SK-N-DZ (cell line): ENCODE results near the gene TBC1D22A.

ENCODE experiments used
- DNase-seq: peaks from one replicate; pipeline ENCODE4 v3.0.0-alpha.2; 2015; ENCODE audit warnings: low spot score

The TBC1D22A gene

DNA sequence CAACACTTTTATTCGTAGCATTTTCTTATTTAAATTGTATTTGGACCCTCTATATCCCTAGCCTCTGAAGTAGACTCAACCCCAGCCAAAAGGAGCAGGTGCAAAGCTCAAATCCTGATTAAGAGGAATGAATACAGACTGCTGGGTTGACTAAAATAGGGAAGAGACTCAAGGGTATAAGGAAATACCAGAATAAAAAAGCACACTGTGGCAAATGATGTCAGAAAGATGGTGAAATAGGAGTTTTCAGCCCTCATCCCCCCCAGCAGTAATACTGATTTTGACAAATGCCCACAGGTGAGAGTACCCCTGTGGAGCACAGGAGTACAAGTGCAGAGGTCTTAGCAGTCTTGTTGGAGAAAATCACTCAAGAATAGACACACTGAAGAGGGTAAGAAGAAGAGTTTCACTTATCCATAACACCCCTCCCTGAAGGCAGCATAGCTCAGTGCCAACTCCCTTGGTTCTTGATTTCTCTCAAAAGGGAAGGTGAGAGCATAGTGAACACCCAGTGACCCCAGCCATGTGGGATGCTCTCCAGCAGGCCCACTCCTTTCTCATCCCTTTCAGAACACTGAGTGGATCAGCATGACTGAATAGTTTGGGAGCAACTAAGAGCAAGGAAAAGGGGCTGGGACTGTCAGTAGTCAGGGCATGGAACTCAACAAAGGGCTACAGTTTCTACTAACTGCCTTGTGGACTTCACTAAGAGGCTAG is 71.7 kb downstream of the TBC1D22A start:
- no peak for DNase-seq

DNA sequence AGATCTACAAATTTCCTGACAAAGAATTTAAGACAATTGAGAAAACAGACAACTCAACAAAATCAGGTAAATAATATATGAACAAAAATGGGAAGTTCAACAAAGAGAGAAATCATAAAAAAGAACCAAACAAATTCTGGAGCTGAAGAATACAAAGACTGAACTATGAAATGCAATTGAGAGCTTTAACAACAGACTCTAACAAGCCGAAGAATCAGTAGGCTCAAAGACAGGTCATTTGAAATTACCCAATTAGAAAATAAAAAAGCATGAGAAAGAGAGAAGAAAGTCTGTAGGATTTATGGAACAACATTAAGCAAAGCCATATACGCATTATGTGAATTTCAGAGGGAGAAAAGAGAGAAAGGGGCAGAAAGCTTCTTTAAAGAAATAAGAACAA is 72.8 kb downstream of the TBC1D22A start:
- DNase-seq = no peak

DNA sequence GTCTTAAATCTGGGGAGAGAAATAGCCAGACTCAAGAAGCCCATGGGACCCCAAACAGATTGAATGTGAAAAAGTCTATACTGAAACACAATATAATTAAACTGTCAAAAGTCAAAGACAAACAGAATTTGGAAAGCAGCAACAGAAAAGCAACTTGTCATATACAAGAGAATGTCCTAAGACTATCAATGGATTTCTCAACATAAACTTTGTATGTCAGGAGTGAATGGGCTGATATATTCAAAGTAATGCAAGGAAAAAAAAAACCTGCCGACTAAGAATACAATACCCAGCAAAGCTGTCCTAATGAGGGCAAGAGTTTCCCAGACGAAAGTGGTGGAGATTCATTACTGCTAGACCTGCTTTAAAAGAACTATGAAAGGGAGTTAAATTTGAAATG is 73.2 kb downstream of the TBC1D22A start:
- no peak for DNase-seq

DNA sequence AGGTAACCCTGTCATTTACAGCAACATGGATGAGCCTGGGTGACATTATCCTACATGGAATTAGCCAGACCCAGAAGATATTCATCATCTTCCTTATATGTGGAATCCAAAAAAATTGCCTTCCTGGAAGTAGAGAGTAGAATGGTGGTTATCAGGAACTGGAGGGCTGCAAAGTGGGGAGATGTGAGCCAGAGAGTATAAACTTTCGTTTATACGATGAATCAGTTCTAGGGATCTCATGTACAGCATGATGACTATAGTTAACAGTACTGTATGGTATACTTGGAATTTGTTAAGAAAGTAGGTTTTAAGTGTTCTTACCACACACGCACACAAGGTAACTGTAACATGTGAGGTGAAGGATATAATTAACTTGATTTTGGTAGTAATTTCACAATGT is 79.1 kb downstream of the TBC1D22A start:
- DNase-seq = no peak

DNA sequence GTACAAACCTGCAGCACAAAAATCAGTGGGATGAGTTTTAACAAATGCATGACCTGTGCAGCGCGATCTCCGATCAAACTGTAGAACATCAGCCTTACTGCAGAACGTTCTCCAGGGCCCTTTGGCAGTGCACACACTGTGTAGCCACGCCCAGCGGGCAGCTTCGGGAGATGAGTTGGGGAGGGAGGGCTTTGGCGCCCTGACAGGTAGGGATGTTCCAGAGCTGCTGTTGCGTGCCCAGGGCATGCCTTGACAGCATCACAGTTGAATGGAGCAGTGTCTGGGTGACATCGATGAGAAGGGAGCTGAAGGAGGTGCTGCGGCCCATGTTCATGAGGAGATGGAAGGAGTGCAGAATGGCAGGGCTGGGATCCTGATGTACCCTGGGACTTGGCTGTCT is 80.2 kb downstream of the TBC1D22A start:
- no peak for DNase-seq

- no peak for DNase-seq
Measured at GRCh38 chr22:46843821-46844255, 81.4 kb downstream of the TBC1D22A start.

DNA sequence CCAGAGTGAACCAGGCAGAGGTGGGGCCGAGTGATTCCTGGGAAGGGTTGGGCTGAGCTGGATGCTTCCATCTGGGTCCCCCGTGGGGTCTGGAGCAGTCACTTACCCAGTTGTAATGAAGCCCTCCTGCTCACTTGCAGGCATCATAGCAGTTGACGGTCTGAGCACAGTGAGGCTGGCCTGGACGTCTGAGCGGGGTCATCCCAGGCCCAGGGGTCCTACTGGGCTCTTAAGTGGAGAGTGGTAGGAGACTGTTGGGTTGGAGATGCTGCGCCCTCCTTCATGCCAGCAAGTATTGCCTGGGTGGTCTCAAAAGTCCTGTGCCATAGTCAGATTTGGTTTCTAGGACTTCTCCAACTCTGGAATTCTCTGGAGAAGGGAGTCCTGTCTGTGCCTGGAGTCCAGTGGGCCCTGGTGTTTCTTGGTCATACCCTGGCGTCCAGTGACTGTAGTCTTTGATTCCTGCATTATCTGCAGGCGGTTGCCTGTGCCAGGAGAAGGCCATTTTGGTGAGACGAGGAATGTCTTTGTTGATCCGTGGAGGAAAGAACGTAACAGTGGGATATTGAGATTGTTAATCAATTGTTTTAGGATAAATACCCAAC is 82.3 kb downstream of the TBC1D22A start:
- no peak for DNase-seq

GRCh38 chr22:46845296-46846149 is 83.1 kb downstream of the TBC1D22A start:
- DNase-seq = no peak

- DNase-seq = no peak
Measured at GRCh38 chr22:46846150-46846831, 83.8 kb downstream of the TBC1D22A start.

GRCh38 chr22:46846832-46847355 is 84.4 kb downstream of the TBC1D22A start:
- no peak for DNase-seq

DNA sequence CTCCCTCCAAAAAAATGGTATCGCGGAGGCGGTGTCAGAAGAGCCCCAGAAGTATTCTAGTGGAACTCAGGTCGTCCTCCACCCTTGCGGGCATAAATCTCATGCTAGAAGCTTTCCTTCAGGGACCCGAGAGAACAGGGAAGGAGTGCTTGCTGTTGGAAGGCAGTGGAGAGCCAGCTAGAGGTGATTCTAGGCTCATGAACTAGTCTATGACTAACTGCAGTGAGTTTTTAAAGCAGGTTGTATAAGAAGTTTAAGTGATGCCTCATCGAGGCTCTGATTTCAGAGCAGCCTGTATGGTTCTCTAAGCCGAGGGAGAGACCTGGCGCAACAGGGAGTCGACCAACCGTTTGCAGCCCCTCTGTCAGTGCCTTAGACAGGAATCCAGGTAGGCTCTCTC is 85.7 kb downstream of the TBC1D22A start:
- no peak for DNase-seq

DNA sequence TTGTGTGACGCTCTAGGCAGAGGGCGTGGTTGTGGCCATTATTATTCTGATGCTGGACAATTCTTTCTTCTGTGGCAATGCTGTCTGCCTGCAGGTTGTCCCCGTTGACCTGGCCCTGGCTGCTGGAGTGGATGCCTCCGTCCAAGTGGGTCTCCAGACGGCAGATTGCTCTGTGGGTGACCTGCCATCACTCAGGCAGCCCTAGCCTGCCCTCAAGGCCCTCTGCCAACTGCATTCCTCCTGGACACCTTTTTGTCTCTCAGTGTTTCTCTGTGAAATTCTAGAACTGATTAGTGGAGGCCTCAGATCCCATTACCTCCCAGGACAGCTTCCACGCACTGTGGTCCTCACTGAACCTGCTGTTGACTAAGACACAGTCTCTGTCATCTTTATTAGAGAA is 86.7 kb downstream of the TBC1D22A start:
- DNase-seq = no peak

DNA sequence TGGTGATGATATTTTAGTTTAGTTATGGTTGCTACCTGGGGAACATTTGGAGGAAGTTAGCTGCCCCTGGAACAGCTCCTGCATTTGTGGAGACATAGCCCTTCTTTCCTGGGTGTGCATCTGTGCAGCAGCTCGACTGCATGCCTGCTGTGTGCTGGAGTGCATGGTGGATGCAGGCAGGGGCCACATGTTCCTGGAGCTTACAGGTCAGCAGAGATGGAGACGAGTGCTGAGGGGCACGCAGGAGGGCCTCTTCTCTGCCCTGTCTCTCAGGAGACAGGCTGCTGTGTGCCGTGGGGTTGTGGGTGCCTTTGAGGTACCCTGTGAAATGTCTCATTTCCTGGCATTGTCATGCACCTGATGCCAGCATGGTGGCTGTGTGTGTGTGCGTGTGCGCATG is 87.5 kb downstream of the TBC1D22A start:
- no peak for DNase-seq

DNA sequence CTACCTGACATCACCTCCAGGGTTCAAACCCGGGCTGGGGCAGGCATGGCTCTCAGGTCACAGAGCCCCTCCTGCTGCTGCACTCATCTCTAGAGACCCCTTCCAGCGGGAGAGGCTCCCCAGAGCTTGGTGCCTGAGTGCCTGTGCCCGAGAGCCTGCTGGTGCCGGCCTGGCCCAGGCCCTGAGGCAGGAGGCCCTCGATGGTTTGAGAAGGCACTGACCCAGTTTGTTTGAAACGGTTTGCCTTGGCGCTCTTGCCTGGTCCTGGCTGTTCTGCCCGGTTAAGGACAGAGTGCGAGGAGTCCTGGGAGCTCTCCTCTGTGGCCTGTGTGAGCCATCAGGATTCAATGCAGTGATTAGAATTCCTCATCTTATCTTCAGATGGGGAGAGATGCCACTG is 88.9 kb downstream of the TBC1D22A start:
- DNase-seq = no peak

GRCh38 chr22:46851941-46852340 is 89.5 kb downstream of the TBC1D22A start:
- DNase-seq = no peak

DNA sequence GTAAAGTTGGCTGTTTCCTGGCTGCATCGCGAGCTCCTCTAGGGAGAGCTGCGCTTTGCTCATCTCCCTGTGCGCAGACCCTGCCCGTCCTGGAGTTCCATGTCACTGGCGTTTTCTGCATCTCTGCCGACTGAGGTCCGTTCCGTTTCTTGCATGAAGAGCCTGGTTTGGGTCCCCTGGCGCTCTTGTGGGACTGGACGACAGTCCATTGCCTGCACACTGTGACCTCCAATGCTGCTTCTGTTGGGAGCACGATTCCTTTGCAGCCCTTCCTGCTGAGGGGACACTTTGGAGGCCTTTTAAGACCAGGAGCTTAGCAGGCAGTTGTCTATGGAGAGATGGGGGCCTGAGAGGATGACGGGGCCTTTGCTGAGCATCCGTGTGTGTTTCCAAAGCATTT is 90.3 kb downstream of the TBC1D22A start:
- no peak for DNase-seq

DNA sequence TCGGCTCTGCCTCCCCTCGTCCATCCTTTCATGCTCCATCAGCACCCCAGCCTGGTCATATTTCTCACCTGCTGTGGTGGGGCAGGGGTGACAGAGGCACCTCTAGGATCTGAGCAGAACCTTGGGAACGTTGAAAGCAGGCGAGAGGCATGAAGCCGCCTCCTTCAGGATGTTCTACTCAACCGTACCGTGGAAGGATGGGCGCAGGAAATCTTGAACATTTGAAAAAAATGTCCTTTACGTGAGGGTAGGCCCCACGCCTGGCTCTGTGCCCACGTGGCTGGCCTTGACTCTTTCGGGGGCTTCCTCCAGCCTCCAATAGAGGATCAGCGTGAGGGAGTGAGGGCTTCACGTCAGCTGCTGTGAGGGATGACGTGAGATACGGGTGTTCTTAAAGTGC is 90.7 kb downstream of the TBC1D22A start:
- no peak for DNase-seq

DNA sequence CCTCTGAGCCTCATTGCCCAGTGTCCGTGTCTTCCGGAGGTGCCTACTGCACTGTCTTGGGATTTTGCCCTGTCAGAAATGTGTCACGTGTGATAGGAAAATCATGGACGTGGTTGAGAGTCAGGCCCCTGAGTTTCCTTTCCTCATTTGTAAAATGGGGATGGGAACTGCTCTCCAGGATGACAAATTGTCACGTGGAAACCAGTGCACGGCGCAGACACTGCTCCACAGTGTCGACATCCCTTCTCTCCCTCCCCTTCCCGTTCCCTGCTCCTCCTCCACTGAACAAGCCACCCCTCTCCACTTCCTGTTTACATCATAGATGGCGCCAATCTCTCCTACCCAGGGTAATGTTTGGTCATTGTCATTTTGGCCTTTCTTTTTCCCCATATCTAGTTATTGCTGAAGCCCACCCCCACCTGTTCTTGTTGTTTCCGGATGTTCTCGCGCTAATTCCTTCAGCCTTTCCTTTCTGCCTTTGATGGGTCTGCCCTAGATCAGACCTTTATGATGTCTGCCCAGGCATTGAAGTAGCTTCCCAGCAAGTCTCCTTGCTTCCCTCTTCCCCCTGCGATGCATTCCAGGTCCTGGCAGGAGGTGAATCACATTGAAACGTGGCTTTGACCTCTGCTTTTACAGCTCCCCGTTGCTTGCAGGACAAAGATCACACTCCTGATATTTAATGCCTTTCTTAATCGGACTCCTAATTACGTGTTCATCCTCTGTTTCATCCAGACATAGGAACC is 91.8 kb downstream of the TBC1D22A start:
- DNase-seq = no peak

GRCh38 chr22:46855681-46856080 is 93.2 kb downstream of the TBC1D22A start:
- DNase-seq = no peak

- DNase-seq = no peak
Measured at GRCh38 chr22:46856661-46857060, 94.2 kb downstream of the TBC1D22A start.
